GM12892 (cell line): Measurements from ENCODE around the gene CDK19.
"Not testable (repeated sequence)": the region's sequence is repeated elsewhere in the genome, so short reads cannot be mapped to it uniquely, and the experiment has no call there.

Experiments used
- DNase-seq: peaks from one replicate; pipeline ENCODE4 v3.0.0; 2011; ENCODE audit not compliant: insufficient read length
- FAIRE-seq: peaks from 2 replicates; lab custom pipeline; 2011; peaks lifted over from hg19 to GRCh38; lab: Jason Lieb, UNC
- POLR2A ChIP-seq: IDR thresholded peaks from 2 replicates; pipeline ENCODE4 v1.6.1; 2011; ENCODE audit warnings: low read depth, low read length, control low read depth
- POLR2AphosphoS5 ChIP-seq: IDR thresholded peaks from 2 replicates; pipeline ENCODE4 v1.6.1; 2011; ENCODE audit warnings: low read depth, low read length, control low read depth
- TAF1 ChIP-seq: IDR thresholded peaks from 2 replicates; pipeline ENCODE4 v1.6.1; 2011; ENCODE audit warnings: low read depth, mild to moderate bottlenecking, control low read depth, low read length, borderline replicate concordance

Gene CDK19

GRCh38 chr6:110618591-110619267, 196.5 kb downstream of the CDK19 start:
- DNase-seq (no peak), FAIRE-seq (peak; percentile 62)
- no peak for TF ChIP-seq TAF1
- no peak for TF ChIP-seq POLR2A
- TF ChIP-seq POLR2AphosphoS5 = no peak

- peak; percentile 88 for FAIRE-seq
- no peak for DNase-seq
- no peak for TF ChIP-seq TAF1
- TF ChIP-seq POLR2AphosphoS5 = peak; percentile 45; the same call in 1 of the 2 replicates
- TF ChIP-seq POLR2A = no peak
These were observed 198.2 kb downstream of the CDK19 start for GRCh38 chr6:110617057-110617456.

GRCh38 chr6:110615722-110616121, 199.5 kb downstream of the CDK19 start:
- no peak for TF ChIP-seq TAF1
- TF ChIP-seq POLR2AphosphoS5 = no peak
- no peak for TF ChIP-seq POLR2A
- no peak for FAIRE-seq
- DNase-seq = no peak

GRCh38 chr6:110614586-110614985, 200.7 kb downstream of the CDK19 start:
- DNase-seq (no peak), FAIRE-seq (no peak)
- TF ChIP-seq POLR2A (no peak), TAF1 (no peak), POLR2AphosphoS5 (no peak)

GRCh38 chr6:110614106-110614505, 201.2 kb downstream of the CDK19 start:
- FAIRE-seq (no peak), DNase-seq (no peak)
- no peak for TF ChIP-seq POLR2A
- TF ChIP-seq POLR2AphosphoS5 = no peak
- TF ChIP-seq TAF1 = no peak

- DNase-seq = no peak
- TF ChIP-seq POLR2A (no peak), POLR2AphosphoS5 (no peak), TAF1 (no peak)
- no peak for FAIRE-seq
These were observed 201.9 kb downstream of the CDK19 start for GRCh38 chr6:110613356-110613755.

- FAIRE-seq = no peak
- no peak for TF ChIP-seq POLR2AphosphoS5
- no peak for TF ChIP-seq POLR2A
- TF ChIP-seq TAF1 = no peak
- DNase-seq = no peak
These were observed 203.0 kb downstream of the CDK19 start for GRCh38 chr6:110612298-110612697.

GRCh38 chr6:110609101-110609500, 206.2 kb downstream of the CDK19 start:
- no peak for FAIRE-seq
- no peak for DNase-seq
- TF ChIP-seq POLR2AphosphoS5 (no peak), POLR2A (no peak), TAF1 (no peak)

- TF ChIP-seq POLR2A (no peak), TAF1 (no peak), POLR2AphosphoS5 (no peak)
- FAIRE-seq (no peak), DNase-seq (no peak)
These were observed 207.1 kb downstream of the CDK19 start for GRCh38 chr6:110608151-110608550.

GRCh38 chr6:110606151-110606550, 209.1 kb downstream of the CDK19 start:
- FAIRE-seq = no peak
- no peak for DNase-seq
- TF ChIP-seq POLR2A = no peak
- no peak for TF ChIP-seq POLR2AphosphoS5
- TF ChIP-seq TAF1 = no peak

GRCh38 chr6:110600640-110601039, 214.6 kb downstream of the CDK19 start:
- DNase-seq = not testable (repeated sequence)

GRCh38 chr6:110597761-110598160, 217.5 kb downstream of the CDK19 start:
- TF ChIP-seq TAF1 = no peak
- TF ChIP-seq POLR2A = no peak
- TF ChIP-seq POLR2AphosphoS5 = no peak
- FAIRE-seq (no peak), DNase-seq (no peak)

More at GRCh38 chr6:110600640-110601039, 214.6 kb downstream of the CDK19 start:
- not testable (repeated sequence) for FAIRE-seq
